Measurements from ENCODE around the gene PAQR4.
A peak's percentile ranks its signal among the peaks of the same experiment; 100 is the strongest.
"Not testable (repeated sequence)": the region's sequence is repeated elsewhere in the genome, so short reads cannot be mapped to it uniquely, and the experiment has no call there.

PAQR4 gene

DNA sequence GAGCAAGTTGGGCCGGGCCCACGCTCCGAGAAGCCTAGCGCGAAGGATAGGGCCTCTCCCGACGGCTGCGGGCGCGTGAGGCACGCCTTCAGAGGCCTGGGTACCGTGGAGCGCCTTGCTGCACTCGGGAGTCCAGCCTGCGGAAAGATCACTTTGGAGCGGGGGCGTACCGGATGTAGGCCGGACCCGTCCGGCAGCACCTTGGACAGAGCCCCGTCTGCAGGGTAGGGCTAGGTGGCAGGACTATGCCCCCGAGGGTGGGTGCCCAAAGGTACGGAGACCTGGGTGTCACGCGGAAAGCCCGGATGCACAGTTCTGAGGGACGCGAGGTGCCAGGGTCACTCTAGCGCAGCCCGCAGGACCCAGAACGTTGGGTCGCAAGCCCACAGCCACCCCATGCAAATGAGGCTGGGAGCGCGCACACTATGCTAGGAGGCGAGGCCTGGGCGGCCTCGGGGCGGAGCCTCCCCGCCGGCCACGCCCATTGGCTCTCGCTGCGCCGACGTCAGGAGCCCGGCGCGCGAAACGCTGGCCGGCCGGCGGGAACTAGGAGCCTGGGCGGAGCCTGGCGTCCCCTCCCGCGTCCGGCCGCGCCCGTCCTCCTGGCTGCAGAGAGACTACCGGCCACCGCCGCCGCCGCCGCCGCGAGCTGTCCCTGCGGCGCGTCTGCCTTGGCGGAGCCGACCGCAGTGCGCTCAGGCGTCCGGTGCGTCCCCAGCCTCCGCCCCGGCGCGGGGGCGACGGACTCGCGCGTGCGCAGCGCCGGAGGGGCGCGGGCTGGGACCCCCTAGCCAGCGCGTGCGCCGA is at the start of gene PAQR4:
PAQR4 (plus strand) TSS at position 611 of the 807 bp plus-strand sequence. CDS start 327 bp downstream, outside the sequence.
- Mint-ChIP-seq H3K4me3 (peak within 1 kb of the TSS; percentile 74), H3K4me1 (ENCODE audit: low read depth) (peaks cover 24% of the 10 kb centered on the region), H3K27me3 (ENCODE audit: low read depth) (peaks cover 31% of the 10 kb centered on the region), H3K9me3 (no peaks in the 10 kb centered on the region), H3K27ac (peak within 1 kb of the TSS; percentile 41), H3K36me3 (ENCODE audit: low read depth) (peaks cover 4% of the 10 kb centered on the region)

DNA sequence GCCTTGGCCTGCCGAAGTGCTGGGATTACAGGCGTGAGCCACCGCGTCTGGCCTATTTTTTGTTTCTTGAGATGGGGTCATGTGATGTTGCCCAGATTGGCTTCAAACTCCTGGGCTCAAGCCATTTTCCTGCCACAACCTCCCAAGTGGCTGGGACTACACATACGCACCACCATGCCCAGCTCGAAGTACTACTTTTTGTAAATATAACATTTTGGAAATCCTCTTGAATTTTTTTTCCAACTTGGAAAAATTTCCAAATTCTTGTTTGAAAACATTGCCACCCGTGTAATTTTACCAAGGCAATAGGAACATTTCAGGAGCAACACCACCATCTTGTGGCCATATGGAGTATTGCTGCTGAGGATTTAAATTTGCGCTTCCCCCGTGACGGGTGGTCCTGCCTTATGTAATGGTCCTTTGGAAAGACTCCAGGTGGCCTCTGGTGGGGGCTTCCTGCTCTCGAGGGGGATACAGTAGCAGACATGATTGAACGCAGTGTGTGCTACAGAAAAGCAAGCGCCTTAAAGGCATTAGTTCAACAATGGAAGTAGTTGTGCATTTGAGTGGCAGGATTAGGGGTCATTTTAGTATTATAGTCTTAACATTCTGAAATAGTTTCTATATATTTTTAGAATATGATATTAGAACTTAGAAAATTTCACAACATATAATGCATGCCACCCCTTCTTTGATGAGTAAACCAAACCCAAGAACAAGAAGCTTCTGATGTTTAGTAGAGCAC is 49.5 kb upstream of the PAQR4 start:
- Mint-ChIP-seq H3K27me3 (ENCODE audit: low read depth) (no peaks in the 10 kb centered on the region), H3K9me3 (no peaks in the 10 kb centered on the region), H3K27ac (peak overlapping the region; percentile 70), H3K4me1 (ENCODE audit: low read depth) (peaks cover 8% of the 10 kb centered on the region), H3K4me3 (no peak overlapping the region), H3K36me3 (ENCODE audit: low read depth) (peaks cover 14% of the 10 kb centered on the region)

DNA sequence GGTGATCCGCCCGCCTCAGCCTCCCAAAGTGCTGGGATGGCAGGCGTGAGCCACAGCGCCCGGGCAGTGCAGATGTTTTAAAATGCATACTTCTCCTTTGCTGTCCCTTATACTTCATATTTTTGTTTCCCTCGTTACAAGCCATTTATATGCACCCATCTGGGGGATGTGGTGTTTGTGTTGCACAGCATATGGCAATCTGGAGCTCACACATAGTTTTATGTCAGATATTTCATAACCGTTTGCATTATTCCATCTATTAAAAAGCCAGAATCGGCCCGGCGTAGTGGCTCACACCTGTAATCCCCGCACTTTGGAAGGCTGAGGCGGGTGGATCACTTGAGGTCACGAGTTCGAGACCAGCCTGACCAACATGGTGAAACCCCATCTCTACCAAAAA is 45.7 kb upstream of the PAQR4 start:
- no peaks in the 10 kb centered on the region for H3K9me3 Mint-ChIP-seq
- H3K36me3 Mint-ChIP-seq (ENCODE audit: low read depth), result peaks cover 12% of the 10 kb centered on the region
- no peak overlapping the region for H3K4me3 Mint-ChIP-seq
- peaks cover 12% of the 10 kb centered on the region for H3K4me1 Mint-ChIP-seq (ENCODE audit: low read depth)
- H3K27ac Mint-ChIP-seq, result peak overlapping the region; percentile 45
- no peaks in the 10 kb centered on the region for H3K27me3 Mint-ChIP-seq (ENCODE audit: low read depth)

DNA sequence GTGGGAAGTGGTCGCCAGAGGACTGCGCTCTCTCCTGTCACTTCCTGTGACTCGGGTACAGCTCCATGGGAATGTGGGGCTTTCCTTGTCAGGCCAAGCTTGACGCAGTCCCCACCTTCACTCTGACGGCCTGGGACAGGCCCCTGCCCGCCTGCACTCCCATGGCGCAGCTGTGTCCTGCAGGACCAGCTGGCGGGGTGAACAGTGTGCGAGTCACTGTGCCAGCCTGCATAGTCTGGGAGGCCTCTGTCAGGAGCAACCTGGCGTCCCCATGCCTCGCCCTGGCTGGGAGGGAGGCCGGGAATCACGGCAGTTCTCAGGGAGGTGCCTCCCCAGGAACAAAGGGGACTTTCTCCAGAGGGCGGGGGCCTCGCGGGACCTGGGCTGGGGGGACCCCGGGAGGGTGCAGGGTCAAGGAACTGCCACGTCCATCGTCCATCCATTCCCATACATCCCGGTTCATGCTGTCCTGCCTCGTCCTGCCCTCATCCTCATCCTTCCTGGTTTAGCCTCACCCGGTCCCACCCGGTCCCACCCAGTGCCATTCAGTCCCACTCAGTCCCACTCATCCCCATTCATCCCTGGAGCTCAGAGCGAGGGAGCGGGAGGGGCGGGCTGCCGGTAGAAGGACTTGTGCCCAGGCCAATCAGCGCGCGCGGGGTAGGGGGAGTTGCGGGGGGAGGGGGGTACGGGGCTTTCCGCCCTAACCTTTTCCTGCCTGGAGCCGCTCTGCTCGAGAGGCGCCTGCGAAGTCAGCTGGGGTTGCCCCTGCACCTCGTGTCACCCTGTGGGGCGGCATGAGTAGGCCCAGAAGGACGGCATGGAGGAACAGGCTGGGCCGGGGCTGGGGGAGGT is 44.0 kb upstream of the PAQR4 start:
- Mint-ChIP-seq H3K4me3 (no peak overlapping the region), H3K9me3 (no peaks in the 10 kb centered on the region), H3K36me3 (ENCODE audit: low read depth) (peaks cover 5% of the 10 kb centered on the region), H3K4me1 (ENCODE audit: low read depth) (peaks cover 6% of the 10 kb centered on the region), H3K27me3 (ENCODE audit: low read depth) (no peaks in the 10 kb centered on the region), H3K27ac (no peak overlapping the region)

DNA sequence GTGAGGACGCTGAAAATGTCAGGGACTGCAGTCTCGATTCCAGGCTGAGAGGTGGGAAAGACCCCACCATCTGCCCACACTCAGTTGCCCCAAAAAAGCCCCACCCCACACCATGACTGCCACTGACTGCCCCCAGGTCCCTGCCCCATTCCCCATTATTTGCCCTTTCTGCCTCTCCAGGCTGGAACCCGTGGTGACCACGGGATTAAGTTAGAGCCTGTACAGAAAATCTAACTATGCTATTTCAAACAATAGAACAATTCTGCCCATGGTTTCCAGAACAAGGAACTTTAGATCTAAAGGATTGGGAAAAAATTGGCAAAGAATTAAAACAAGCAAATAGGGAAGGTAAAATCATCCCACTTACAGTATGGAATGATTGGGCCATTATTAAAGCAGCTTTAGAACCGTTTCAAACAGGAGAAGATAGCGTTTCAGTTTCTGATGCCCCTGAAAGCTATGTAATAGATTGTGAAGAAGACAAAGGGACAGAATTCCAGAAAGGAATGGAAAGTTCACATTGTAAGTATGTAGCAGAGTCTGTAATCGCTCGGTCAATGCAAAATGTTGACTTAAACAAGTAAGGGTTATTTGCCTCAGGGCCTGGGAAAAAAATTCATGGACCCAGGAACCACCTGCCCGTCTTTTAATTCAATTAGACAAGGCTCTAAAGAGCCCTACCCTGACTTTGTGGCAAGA is 43.0 kb upstream of the PAQR4 start:
- Mint-ChIP-seq H3K4me3 (no peak overlapping the region), H3K27ac (no peak overlapping the region), H3K27me3 (ENCODE audit: low read depth) (no peaks in the 10 kb centered on the region), H3K9me3 (no peaks in the 10 kb centered on the region), H3K36me3 (ENCODE audit: low read depth) (peaks cover 5% of the 10 kb centered on the region), H3K4me1 (ENCODE audit: low read depth) (peaks cover 6% of the 10 kb centered on the region)

DNA sequence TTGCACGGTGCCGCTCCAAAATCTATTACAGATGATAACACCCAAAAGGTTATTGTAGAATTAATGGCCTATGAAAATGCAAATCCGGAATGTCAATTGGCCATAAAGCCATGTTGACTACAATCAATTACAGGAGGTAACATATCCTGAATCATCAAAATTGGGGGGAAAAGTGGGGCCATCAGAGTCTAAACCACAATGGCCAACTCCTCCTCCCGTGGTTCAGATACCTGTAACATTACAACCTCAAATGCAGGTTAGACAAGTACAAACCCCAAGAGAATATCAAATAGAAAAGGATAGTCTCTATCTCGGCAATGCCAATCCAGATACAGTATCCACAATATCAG is 42.5 kb upstream of the PAQR4 start:
- H3K9me3 Mint-ChIP-seq, result no peaks in the 10 kb centered on the region
- H3K36me3 Mint-ChIP-seq (ENCODE audit: low read depth), result peaks cover 5% of the 10 kb centered on the region
- no peak overlapping the region for H3K27ac Mint-ChIP-seq
- no peaks in the 10 kb centered on the region for H3K27me3 Mint-ChIP-seq (ENCODE audit: low read depth)
- no peak overlapping the region for H3K4me3 Mint-ChIP-seq
- peaks cover 6% of the 10 kb centered on the region for H3K4me1 Mint-ChIP-seq (ENCODE audit: low read depth)

DNA sequence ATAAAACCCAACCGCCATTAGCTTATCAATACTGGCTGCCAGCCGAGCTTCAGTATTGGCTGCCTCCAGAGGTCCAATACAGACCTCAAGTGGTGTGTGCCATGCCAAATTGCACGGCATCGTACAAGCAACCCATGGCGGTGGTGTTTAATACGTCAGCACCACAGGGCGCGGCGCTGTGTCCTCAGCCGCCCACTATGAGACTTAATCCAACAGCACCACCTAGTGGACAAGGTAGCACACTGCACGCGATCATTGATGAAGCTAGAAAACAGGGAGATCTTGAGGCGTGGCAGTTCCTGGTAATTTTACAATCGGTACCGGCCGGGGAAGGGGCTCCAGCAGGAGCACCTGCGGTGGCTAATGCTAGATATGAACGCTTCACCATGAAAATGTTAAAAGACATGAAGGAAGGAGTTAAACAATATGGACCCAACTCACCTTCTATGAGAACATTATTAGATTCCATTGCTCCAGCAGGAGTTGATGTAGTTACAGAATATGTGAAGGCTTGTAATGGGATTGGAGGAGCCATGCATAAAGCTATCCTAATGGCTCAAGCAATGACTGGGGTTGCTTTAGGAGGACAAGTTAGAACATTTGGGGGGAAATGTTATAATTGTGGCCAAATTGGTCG is 42.0 kb upstream of the PAQR4 start:
- Mint-ChIP-seq H3K4me1 (ENCODE audit: low read depth) (peaks cover 6% of the 10 kb centered on the region), H3K36me3 (ENCODE audit: low read depth) (peaks cover 5% of the 10 kb centered on the region), H3K27ac (no peak overlapping the region), H3K4me3 (no peak overlapping the region), H3K9me3 (no peaks in the 10 kb centered on the region), H3K27me3 (ENCODE audit: low read depth) (no peaks in the 10 kb centered on the region)

DNA sequence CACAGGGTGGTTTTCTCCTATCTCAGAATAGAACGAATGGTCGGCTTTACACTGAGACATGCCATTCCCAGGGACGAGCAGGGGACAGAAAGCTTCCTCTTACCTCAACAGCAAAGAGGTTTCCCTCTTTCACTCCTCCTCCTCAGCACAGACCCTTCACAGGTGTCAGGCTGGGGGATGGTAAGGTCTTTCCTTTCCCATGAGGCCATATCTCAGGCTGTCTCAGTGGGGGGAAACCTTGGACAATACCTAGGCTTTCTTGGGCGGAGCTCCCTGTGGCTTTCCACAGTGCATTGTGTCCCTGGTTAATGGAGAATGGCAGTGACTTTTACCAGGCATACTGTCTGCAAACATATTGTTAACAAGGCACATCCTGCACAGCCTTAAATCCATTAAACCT is 41.0 kb upstream of the PAQR4 start:
- H3K4me3 Mint-ChIP-seq; H3K27ac Mint-ChIP-seq; H3K27me3 Mint-ChIP-seq (ENCODE audit: low read depth); H3K4me1 Mint-ChIP-seq (ENCODE audit: low read depth); H3K36me3 Mint-ChIP-seq (ENCODE audit: low read depth); H3K9me3 Mint-ChIP-seq: not testable (repeated sequence)

DNA sequence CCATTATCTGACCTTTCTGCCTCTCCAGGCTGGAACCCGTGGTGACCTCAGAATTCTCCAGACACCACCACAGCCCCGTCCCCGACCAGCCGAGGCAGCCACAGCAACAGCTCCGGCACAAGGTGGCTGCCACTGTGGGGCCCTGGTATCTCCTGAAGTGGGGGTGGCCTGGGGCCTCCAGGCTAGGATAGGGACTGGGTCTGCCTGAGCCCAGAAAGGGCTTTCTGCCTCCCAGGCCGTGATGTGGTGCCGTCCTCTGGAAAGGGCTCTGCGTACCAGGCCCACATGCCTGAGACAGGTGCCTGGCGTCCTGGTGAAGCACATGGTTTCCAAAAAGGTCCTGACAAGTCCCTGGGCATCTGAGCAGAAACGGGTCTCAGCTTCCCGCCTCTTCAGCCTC is 40.4 kb upstream of the PAQR4 start:
- no peaks in the 10 kb centered on the region for H3K27me3 Mint-ChIP-seq (ENCODE audit: low read depth)
- no peaks in the 10 kb centered on the region for H3K36me3 Mint-ChIP-seq (ENCODE audit: low read depth)
- peaks cover 6% of the 10 kb centered on the region for H3K4me1 Mint-ChIP-seq (ENCODE audit: low read depth)
- no peak overlapping the region for H3K4me3 Mint-ChIP-seq
- no peak overlapping the region for H3K27ac Mint-ChIP-seq
- H3K9me3 Mint-ChIP-seq, result no peaks in the 10 kb centered on the region

DNA sequence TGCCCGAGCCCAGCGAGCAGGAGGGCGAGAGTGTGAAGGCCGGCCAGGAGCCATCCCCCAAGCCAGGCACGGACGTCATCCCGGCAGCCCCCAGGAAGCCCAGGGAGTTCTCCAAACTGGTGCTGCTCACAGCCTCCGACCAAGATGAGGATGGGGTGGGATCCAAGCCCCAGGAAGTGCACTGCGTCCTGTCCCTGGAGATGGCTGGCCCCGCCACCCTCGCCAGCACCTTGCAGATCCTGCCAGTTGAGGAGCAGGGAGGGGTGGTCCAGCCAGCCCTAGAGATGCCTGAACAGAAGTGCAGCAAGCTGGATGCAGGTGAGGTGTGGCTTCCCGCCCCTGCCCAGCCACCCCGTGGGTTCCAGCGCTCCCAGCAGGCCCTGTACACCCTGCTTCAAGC is 39.5 kb upstream of the PAQR4 start:
- Mint-ChIP-seq H3K27ac (no peak overlapping the region), H3K27me3 (ENCODE audit: low read depth) (no peaks in the 10 kb centered on the region), H3K36me3 (ENCODE audit: low read depth) (peaks cover 6% of the 10 kb centered on the region), H3K4me1 (ENCODE audit: low read depth) (peaks cover 6% of the 10 kb centered on the region), H3K4me3 (no peak overlapping the region), H3K9me3 (no peaks in the 10 kb centered on the region)

DNA sequence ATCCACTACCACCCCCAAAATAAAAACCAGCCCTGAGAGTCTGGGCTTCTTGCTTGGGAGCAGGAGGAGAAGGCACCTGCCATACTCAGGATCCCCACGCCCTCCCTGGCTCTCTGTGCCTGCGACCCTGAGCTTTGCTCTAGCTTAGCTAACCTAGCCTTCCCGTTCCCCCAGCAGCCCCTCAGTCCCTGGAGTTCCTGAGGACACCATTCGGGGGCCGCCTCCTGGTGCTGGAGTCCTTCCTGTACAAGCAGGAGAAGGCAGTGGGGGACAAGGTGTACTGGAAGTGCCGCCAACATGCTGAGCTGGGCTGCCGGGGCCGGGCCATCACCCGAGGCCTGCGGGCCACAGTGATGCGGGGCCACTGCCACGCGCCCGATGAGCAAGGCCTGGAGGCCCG is 38.9 kb upstream of the PAQR4 start:
- H3K27me3 Mint-ChIP-seq (ENCODE audit: low read depth), result no peaks in the 10 kb centered on the region
- H3K9me3 Mint-ChIP-seq, result no peaks in the 10 kb centered on the region
- H3K36me3 Mint-ChIP-seq (ENCODE audit: low read depth), result peaks cover 7% of the 10 kb centered on the region
- H3K27ac Mint-ChIP-seq, result no peak overlapping the region
- H3K4me3 Mint-ChIP-seq, result no peak overlapping the region
- peaks cover 7% of the 10 kb centered on the region for H3K4me1 Mint-ChIP-seq (ENCODE audit: low read depth)

DNA sequence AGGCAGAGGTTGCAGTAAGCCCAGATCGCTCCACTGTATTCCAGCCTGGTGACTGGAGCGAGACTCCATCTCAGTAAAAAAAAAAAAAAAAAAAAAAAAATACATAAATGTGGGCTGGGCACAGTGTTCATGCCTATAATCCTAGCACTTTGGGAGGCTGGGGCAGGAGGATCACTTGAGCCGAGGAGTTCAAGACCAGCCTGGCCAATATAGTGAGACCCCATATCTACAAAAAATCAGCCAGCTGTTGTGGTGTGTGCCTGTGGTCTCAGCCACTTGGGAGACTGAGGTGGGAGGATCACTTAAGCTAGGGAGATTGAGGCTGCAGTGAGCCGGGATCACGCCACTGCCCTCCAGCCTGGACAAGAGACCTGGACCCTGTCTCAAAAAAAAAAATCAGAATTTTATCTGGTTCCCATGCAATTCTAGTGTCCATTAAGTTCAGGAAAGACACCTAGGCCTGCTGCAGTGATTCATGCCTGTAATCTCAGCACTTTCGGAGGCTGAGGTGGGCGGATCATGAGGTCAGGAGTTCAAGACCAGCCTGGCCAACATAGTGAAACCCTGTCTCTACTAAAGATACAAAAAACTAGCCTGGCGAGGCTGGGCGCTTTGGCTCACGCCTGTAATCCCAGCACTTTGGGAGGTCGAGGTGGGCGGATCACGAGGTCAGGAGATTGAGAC is 37.8 kb upstream of the PAQR4 start:
- H3K4me1 Mint-ChIP-seq (ENCODE audit: low read depth); H3K27me3 Mint-ChIP-seq (ENCODE audit: low read depth); H3K9me3 Mint-ChIP-seq; H3K4me3 Mint-ChIP-seq; H3K27ac Mint-ChIP-seq: not testable (repeated sequence)
- H3K36me3 Mint-ChIP-seq (ENCODE audit: low read depth), result peaks cover 12% of the 10 kb centered on the region

DNA sequence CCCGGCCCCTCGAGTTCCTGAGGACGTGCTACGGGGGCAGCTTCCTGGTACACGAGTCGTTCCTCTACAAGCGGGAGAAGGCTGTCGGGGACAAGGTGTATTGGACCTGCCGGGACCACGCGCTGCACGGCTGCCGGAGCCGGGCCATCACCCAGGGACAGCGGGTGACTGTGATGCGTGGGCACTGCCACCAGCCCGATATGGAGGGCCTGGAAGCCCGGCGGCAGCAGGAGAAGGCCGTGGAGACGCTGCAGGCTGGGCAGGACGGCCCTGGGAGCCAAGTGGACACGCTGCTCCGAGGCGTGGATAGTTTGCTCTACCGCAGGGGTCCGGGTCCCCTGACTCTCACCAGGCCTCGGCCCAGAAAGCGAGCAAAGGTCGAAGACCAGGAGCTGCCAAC is 36.0 kb upstream of the PAQR4 start:
- H3K4me3 Mint-ChIP-seq, result no peak overlapping the region
- H3K9me3 Mint-ChIP-seq, result no peaks in the 10 kb centered on the region
- peaks cover 12% of the 10 kb centered on the region for H3K36me3 Mint-ChIP-seq (ENCODE audit: low read depth)
- no peaks in the 10 kb centered on the region for H3K27me3 Mint-ChIP-seq (ENCODE audit: low read depth)
- H3K27ac Mint-ChIP-seq, result no peak overlapping the region
- peaks cover 3% of the 10 kb centered on the region for H3K4me1 Mint-ChIP-seq (ENCODE audit: low read depth)

Measured in T-helper 1 cell treated with Interleukin-12 subunit alpha and Interleukin-12 subunit beta and Interleukin-4 antibody, amounts not matched to agents 30 μg/mL and 1 μg/mL, for 36 hours (primary cell).